Skeletal muscle satellite cell (primary cell): Measurements from ENCODE around the gene DZIP1L. TPM values are rescaled to one million over a fixed set of nuclear protein-coding genes. Genes with fewer than 3 reads are reported as not detected.
"Not testable (repeated sequence)": the region's sequence is repeated elsewhere in the genome, so short reads cannot be mapped to it uniquely, and the experiment has no call there.

Experiments used
- H3K27me3 ChIP-seq: 2 replicates; pipeline ENCODE4 v1.7.0; 2013; ENCODE audit warnings: low read length; ENCODE audit not compliant: control insufficient read depth, insufficient read depth
- H3K36me3 ChIP-seq: 2 replicates; pipeline ENCODE4 v1.7.0; 2013; ENCODE audit warnings: mild to moderate bottlenecking, control low read depth, low read length; ENCODE audit not compliant: insufficient read depth
- H3K4me1 ChIP-seq: 2 replicates; pipeline ENCODE4 v1.7.0; 2013; ENCODE audit warnings: low read length; ENCODE audit not compliant: control insufficient read depth, insufficient read depth
- H3K4me2 ChIP-seq: 2 replicates; pipeline ENCODE4 v1.7.0; 2013; ENCODE audit warnings: mild to moderate bottlenecking, low read length
- H3K4me3 ChIP-seq: 2 replicates; pipeline ENCODE4 v1.7.0; 2013; ENCODE audit warnings: low read length
- H3K9ac ChIP-seq: 2 replicates; pipeline ENCODE4 v1.7.0; 2013; ENCODE audit warnings: mild to moderate bottlenecking, low read depth, low read length, moderate library complexity
- H3K9me3 ChIP-seq: replicated peaks from 2 replicates; pipeline ENCODE4 v1.7.0; 2013; ENCODE audit warnings: mild to moderate bottlenecking, control low read depth, low read length
- total RNA-seq: library from RNA; depleted of rRNA; stranded (reverse); fragments of >200 nt; gene quantifications from 2 replicates; pipeline ENCODE4 v1.2.3, GENCODE V29; 2012; rRNA removed

DZIP1L gene
- 18.3 and 21.8 TPM in 2 replicates for total RNA-seq

DNA sequence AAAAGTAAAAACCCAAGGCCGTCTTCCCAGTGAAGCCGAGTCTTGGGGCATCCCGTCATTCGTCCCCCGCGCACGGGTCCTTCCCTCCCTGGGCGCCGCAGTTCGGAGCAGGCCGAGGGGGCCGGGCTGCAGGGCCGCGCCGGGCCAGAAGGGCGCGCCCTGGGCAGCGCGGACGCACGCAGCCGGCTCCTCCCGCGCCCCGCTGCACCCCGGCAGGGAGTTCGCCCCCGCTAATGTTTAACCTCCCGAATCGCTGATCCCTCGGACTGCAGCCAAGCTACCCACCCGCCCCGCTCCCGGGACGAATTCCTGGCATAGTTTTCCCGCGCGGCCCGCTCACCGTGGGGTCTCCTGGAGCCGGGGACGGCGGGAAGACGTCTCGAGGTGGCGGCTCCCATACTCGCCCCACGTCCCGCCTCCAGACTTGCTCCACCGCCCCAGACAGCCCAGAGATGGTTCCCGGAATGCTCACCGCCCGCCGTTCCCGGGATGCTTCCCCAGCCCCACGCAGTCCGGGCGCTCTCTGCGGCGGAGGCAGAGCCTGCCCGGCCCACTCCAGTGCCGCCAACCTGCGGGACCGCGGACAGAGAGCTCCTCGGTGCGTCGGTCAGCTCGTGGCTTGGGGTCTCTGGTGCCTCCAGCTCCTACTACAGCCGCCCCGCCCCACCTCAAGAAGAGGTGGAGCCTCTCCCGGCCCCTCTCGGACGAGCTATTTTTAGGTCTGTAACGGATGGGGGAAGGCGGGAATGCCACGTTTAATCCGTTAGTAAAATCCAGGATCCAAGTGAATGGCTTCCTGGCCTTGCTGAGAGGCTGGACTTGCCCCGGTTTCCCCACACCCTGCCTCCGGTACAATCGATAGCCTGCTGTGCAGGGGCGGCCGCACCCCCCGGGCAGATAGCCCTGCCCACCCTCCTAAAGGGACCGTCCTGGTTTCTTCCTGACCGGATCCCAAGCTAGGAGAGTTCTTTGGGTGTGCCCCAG is at the start of gene DZIP1L:
Gene DZIP1L, minus strand, starts transcription at position 621 of the 984 bp plus-strand sequence. CDS start 11,637 bp downstream, outside the sequence.
- Histone ChIP-seq H3K4me2 (peak within 1 kb of the TSS; percentile 96), H3K27me3 (no peaks in the 10 kb centered on the region), H3K36me3 (peaks cover 11% of the 10 kb centered on the region), H3K4me1 (peaks cover 23% of the 10 kb centered on the region), H3K9ac (peak within 1 kb of the TSS; percentile 88), H3K9me3 (no peaks in the 10 kb centered on the region), H3K4me3 (peak within 1 kb of the TSS; percentile 99)

- peaks cover 43% of the 10 kb centered on the region for H3K36me3 ChIP-seq
- no peaks in the 10 kb centered on the region for H3K27me3 ChIP-seq
- no peak overlapping the region for H3K4me3 ChIP-seq
- H3K4me2 ChIP-seq = no peak overlapping the region
- no peak overlapping the region for H3K9ac ChIP-seq
- no peaks in the 10 kb centered on the region for H3K9me3 ChIP-seq
- H3K4me1 ChIP-seq = no peaks in the 10 kb centered on the region
Observed at GRCh38 chr3:138165061-138165460, 49.7 kb upstream of the DZIP1L start.

DNA sequence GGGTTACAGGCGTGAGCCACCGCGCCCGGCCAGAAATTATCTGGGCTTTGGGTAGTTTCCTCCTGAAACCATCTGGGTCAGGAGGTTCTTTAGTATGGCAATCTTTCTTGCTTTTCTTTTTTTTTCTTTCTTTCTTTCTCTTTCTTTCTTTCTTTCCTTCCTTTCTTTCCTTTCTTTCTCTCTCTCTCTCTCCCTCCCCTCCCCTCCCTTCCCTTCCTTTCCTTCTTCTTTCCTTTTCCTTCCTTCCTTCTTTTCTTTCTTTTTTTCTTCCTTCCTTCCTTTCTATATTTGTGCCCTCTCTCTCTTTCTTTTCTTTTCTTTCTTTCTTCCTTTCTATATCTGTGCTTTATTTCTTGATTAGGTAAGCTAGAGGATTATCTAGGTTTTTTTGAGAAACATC is 42.3 kb upstream of the DZIP1L start:
- H3K36me3 ChIP-seq = peaks cover 17% of the 10 kb centered on the region
- no peak overlapping the region for H3K4me2 ChIP-seq
- H3K4me3 ChIP-seq = no peak overlapping the region
- H3K9ac ChIP-seq = no peak overlapping the region
- H3K9me3 ChIP-seq = no peaks in the 10 kb centered on the region
- H3K4me1 ChIP-seq = no peaks in the 10 kb centered on the region
- H3K27me3 ChIP-seq = no peaks in the 10 kb centered on the region

GRCh38 chr3:138154534-138154933 is 39.1 kb upstream of the DZIP1L start:
- Histone ChIP-seq H3K4me3 (no peak overlapping the region), H3K4me2 (no peak overlapping the region), H3K9ac (no peak overlapping the region), H3K36me3 (no peaks in the 10 kb centered on the region), H3K9me3 (no peaks in the 10 kb centered on the region), H3K27me3 (no peaks in the 10 kb centered on the region), H3K4me1 (no peaks in the 10 kb centered on the region)

DNA sequence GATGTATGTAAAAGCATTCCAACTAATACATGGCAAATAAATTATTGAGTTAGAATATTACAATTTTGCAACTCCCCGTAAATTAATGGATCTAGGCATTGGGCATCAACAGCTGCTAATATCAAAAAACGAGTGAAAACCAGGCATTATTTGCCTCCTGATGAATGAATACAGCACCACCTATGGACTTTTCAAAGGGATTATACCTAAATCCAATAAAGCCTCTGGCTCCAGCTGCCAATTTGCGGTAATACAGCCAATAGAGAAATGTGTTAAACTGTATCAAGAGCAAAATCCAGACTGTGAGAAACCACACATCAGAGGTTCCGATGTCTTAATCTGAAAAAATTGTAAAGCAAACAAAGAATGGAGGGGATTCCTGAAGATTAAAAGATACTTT is 33.1 kb upstream of the DZIP1L start:
- H3K36me3 ChIP-seq = no peaks in the 10 kb centered on the region
- H3K4me2 ChIP-seq = no peak overlapping the region
- no peaks in the 10 kb centered on the region for H3K27me3 ChIP-seq
- H3K9me3 ChIP-seq = no peaks in the 10 kb centered on the region
- H3K4me1 ChIP-seq = no peaks in the 10 kb centered on the region
- no peak overlapping the region for H3K9ac ChIP-seq
- H3K4me3 ChIP-seq = no peak overlapping the region

- not testable (repeated sequence) for H3K4me1 ChIP-seq, H3K4me2 ChIP-seq, H3K9ac ChIP-seq, H3K36me3 ChIP-seq, H3K4me3 ChIP-seq, H3K27me3 ChIP-seq, H3K9me3 ChIP-seq
Observed at GRCh38 chr3:138142181-138142580, 26.8 kb upstream of the DZIP1L start.

DNA sequence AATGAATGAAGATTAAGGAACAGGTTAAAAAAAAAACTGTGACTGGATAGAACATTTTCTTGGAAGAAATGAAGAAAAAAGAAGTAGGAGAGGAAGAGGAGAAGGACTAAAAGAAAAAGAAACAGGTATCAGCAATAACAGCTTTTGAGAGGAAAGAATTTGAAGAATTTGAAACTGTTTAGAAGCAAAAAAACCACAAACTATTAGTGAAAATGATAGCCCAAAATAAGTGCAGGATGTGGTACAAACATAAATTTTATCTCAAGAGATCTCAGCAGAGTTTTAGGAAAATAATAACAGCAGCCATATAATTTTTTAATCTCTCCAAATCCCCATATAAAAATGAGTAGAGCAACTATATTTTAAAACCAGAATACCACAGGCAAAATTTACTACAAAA is 25.5 kb upstream of the DZIP1L start:
- Histone ChIP-seq H3K27me3 (no peaks in the 10 kb centered on the region), H3K9me3 (no peaks in the 10 kb centered on the region), H3K4me1 (no peaks in the 10 kb centered on the region), H3K36me3 (no peaks in the 10 kb centered on the region), H3K4me2 (no peak overlapping the region), H3K9ac (no peak overlapping the region), H3K4me3 (no peak overlapping the region)

GRCh38 chr3:138139691-138140090 is 24.3 kb upstream of the DZIP1L start:
- Histone ChIP-seq H3K27me3 (no peaks in the 10 kb centered on the region), H3K4me1 (no peaks in the 10 kb centered on the region), H3K9ac (no peak overlapping the region), H3K4me3 (no peak overlapping the region), H3K4me2 (no peak overlapping the region), H3K36me3 (no peaks in the 10 kb centered on the region), H3K9me3 (no peaks in the 10 kb centered on the region)

DNA sequence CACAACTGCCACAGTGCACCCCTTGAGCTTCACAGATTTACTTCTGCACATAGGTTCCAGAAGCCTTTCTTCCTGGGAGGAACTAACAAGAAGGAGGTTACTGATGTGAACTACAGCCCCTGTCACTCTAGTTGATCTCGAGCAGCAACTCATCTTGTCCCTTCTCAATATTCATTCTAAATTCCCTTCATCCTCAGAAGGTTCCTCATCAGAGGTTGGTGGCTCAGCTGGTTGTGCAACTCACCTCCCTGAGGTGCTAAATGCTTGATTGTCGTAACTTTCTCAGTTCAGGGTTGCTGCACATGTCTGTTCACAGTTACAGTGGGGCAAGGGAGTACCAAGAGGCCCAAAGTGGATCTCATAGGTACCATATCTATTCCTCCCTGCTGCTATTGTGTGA is 22.5 kb upstream of the DZIP1L start:
- Histone ChIP-seq H3K4me3 (no peak overlapping the region), H3K4me1 (no peaks in the 10 kb centered on the region), H3K9me3 (no peaks in the 10 kb centered on the region), H3K4me2 (no peak overlapping the region), H3K27me3 (no peaks in the 10 kb centered on the region), H3K9ac (no peak overlapping the region), H3K36me3 (no peaks in the 10 kb centered on the region)

DNA sequence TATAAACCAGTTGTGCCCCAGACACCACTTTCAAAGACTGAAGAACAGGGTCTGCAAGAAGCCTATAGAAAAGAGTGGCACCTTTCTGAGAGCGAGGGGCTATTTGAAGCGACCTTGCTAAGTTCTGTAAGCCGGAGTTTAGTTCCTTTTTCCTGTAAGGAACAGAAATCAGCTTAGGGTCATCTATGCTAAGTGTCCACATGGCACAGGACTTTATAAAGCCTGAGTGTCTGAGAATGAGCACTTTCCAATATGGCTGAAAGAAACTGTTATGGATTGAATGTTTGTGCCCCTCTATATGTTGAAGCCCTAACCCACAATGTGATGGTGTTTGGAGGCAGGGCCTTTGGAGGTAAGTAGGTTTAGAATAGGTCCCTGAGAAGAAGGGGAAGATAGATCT is 20.8 kb upstream of the DZIP1L start:
- Histone ChIP-seq H3K27me3 (no peaks in the 10 kb centered on the region), H3K4me1 (no peaks in the 10 kb centered on the region), H3K9ac (no peak overlapping the region), H3K4me3 (no peak overlapping the region), H3K36me3 (no peaks in the 10 kb centered on the region), H3K9me3 (no peaks in the 10 kb centered on the region), H3K4me2 (no peak overlapping the region)

DNA sequence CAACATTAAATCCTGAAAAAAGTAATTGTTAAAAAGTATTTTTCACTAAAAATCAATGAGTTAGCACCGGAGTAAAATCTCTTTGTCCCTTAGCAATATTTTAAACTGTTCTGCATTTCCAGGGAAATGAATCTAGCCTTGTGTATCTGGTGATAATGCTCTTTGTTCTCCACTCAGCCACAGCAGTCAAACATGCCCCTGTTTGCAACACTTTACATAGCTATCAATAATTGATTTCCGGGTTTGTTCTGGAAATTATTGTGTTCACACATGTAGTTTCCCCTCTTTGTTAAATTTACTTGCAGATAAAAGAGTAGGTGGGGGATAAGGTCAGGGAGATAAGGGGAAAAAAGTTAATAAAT is 20.4 kb upstream of the DZIP1L start:
- H3K4me3 ChIP-seq = no peak overlapping the region
- H3K36me3 ChIP-seq = no peaks in the 10 kb centered on the region
- peaks cover 3% of the 10 kb centered on the region for H3K27me3 ChIP-seq
- no peak overlapping the region for H3K4me2 ChIP-seq
- no peaks in the 10 kb centered on the region for H3K9me3 ChIP-seq
- H3K9ac ChIP-seq = no peak overlapping the region
- H3K4me1 ChIP-seq = no peaks in the 10 kb centered on the region
